Measurements from ENCODE around the gene TTLL13. TPM values are rescaled to one million over a fixed set of nuclear protein-coding genes. Genes with fewer than 3 reads are reported as not detected.
"Not testable (repeated sequence)": the region's sequence is repeated elsewhere in the genome, so short reads cannot be mapped to it uniquely, and the experiment has no call there.

TTLL13 gene
- total RNA-seq, 1 donor from 2014 or later, result 0.20 TPM

- ATAC-seq, result no peak
- intact Hi-C loops (cut with micrococcal nuclease), result no loop called here
- DNase-seq, result no peak
These were observed 19.1 kb downstream of the TTLL13 start for GRCh38 chr15:90268415-90268814.

- no peak for DNase-seq
- no peak for ATAC-seq
- intact Hi-C loops (cut with micrococcal nuclease), result no loop called here
These were observed 21.3 kb downstream of the TTLL13 start for GRCh38 chr15:90270502-90271150.

- ATAC-seq, result peak; percentile 72
These were observed 22.3 kb downstream of the TTLL13 start for GRCh38 chr15:90271459-90272166.

GRCh38 chr15:90278467-90278866 is 29.1 kb downstream of the TTLL13 start:
- intact Hi-C loops (cut with micrococcal nuclease); ATAC-seq; DNase-seq: not testable (repeated sequence)

More at GRCh38 chr15:90271459-90272166, 22.3 kb downstream of the TTLL13 start:
- intact Hi-C loops (cut with micrococcal nuclease), result no loop called here
- DNase-seq, result peak; percentile 42

GRCh38 chr15:90280743-90281142 is 31.4 kb downstream of the TTLL13 start:
- intact Hi-C loops (cut with micrococcal nuclease); DNase-seq; ATAC-seq: not testable (repeated sequence)

- DNase-seq; ATAC-seq; intact Hi-C loops (cut with micrococcal nuclease): not testable (repeated sequence)
These were observed 32.3 kb downstream of the TTLL13 start for GRCh38 chr15:90281637-90282036.

- no peak for ATAC-seq
- DNase-seq, result no peak
- intact Hi-C loops (cut with micrococcal nuclease), result no loop called here
These were observed 37.3 kb downstream of the TTLL13 start for GRCh38 chr15:90286678-90287077.

GRCh38 chr15:90287101-90287500 is 37.7 kb downstream of the TTLL13 start:
- DNase-seq (no peak), ATAC-seq (no peak)
- intact Hi-C loops (cut with micrococcal nuclease), result no loop called here

- no peak for DNase-seq
- intact Hi-C loops (cut with micrococcal nuclease), result no loop called here
- no peak for ATAC-seq
These were observed 38.6 kb downstream of the TTLL13 start for GRCh38 chr15:90287946-90288345.

GRCh38 chr15:90291679-90292356 is 42.5 kb downstream of the TTLL13 start:
- intact Hi-C loops (cut with micrococcal nuclease), result no loop called here

GRCh38 chr15:90293040-90293810 is 43.9 kb downstream of the TTLL13 start:
- ATAC-seq, result peak; percentile 47
- peak; percentile 81 for DNase-seq
- intact Hi-C loops (cut with micrococcal nuclease), result not testable (repeated sequence)

More at GRCh38 chr15:90291679-90292356, 42.5 kb downstream of the TTLL13 start:
- DNase-seq, result no peak
- no peak for ATAC-seq

GRCh38 chr15:90294159-90294558 is 44.8 kb downstream of the TTLL13 start:
- no peak for ATAC-seq
- DNase-seq, result no peak
- intact Hi-C loops (cut with micrococcal nuclease), result no loop called here

- no peak for DNase-seq
- intact Hi-C loops (cut with micrococcal nuclease), result no loop called here
- no peak for ATAC-seq
These were observed 45.4 kb downstream of the TTLL13 start for GRCh38 chr15:90294601-90295269.

- intact Hi-C loops (cut with micrococcal nuclease), result no loop called here
- ATAC-seq (no peak), DNase-seq (no peak)
These were observed 45.9 kb downstream of the TTLL13 start for GRCh38 chr15:90295270-90295648.

GRCh38 chr15:90296316-90296884 is 47.0 kb downstream of the TTLL13 start:
- intact Hi-C loops (cut with micrococcal nuclease); DNase-seq: not testable (repeated sequence)

GRCh38 chr15:90297021-90297420 is 47.7 kb downstream of the TTLL13 start:
- no peak for DNase-seq
- intact Hi-C loops (cut with micrococcal nuclease), result no loop called here
- no peak for ATAC-seq

More at GRCh38 chr15:90296316-90296884, 47.0 kb downstream of the TTLL13 start:
- not testable (repeated sequence) for ATAC-seq

GRCh38 chr15:90300541-90300940 is 51.2 kb downstream of the TTLL13 start:
- DNase-seq (no peak), ATAC-seq (no peak)
- intact Hi-C loops (cut with micrococcal nuclease), result no loop called here

- DNase-seq (peak; percentile 73), ATAC-seq (peak; percentile 64)
- intact Hi-C loops (cut with micrococcal nuclease), result no loop called here
These were observed 51.8 kb downstream of the TTLL13 start for GRCh38 chr15:90300988-90301706.

All from left ventricle myocardium superior (tissue), 1 donor.